ENCODE measurements around the gene MAP3K12. TPM values are rescaled to one million over a fixed set of nuclear protein-coding genes. Genes with fewer than 3 reads are reported as not detected.

The MAP3K12 gene
- total and polyA plus RNA-seq, 2 experiments from 2014 or later, result 6.6 to 17.9 TPM

GRCh38 chr12:53500142-53500775 lies 1.0 kb upstream of the MAP3K12 start:
- H3K4me3 Mint-ChIP-seq, result peak overlapping the region; percentile 79
- peak overlapping the region; percentile 83 for H3K27ac Mint-ChIP-seq
- peaks cover 20% of the 10 kb centered on the region for H3K36me3 Mint-ChIP-seq (ENCODE audit: low read depth)
- peaks cover 3% of the 10 kb centered on the region for H3K9me3 Mint-ChIP-seq
- Histone ChIP-seq H2AFZ (no peak overlapping the region), H3K79me2 (replicated peaks; ENCODE audit: insufficient read depth) (peaks cover 29% of the 10 kb centered on the region), H3K4me3 (peak overlapping the region; percentile 58), H3K9me2 (ENCODE audit: insufficient read depth) (no peaks in the 10 kb centered on the region), H3K36me3 (ENCODE audit: insufficient read depth) (no peaks in the 10 kb centered on the region; the same call in 1 of the 2 replicates), H3K27ac (ENCODE audit: low read depth) (peak overlapping the region; percentile 82), H3F3A (replicated peaks; ENCODE audit: low read depth) (peaks cover 7% of the 10 kb centered on the region), H3K4me1 (ENCODE audit: insufficient read depth) (peaks cover 29% of the 10 kb centered on the region), H4K20me1 (replicated peaks; ENCODE audit: insufficient read depth) (no peaks in the 10 kb centered on the region), H3K27me3 (ENCODE audit: insufficient read depth) (no peaks in the 10 kb centered on the region), H3K4me2 (peak overlapping the region; percentile 84)
- DNase-seq (ENCODE audit: low spot score) (peak; percentile 40), ATAC-seq (peak; percentile 68)
- H3K4me1 Mint-ChIP-seq, result peaks cover 47% of the 10 kb centered on the region
- no peak for TF ChIP-seq EZH2phosphoT487 (IDR thresholded peaks at IDR 0.05; ENCODE audit: unreplicated experiment)
- TF ChIP-seq POLR2AphosphoS5 (IDR thresholded peaks at IDR 0.05; ENCODE audit: low read depth), result peak; percentile 74
- H3K27me3 Mint-ChIP-seq (ENCODE audit: insufficient read depth, low read depth, poor library complexity), result peaks cover 15% of the 10 kb centered on the region

GRCh38 chr12:53498235-53498630 lies 1.0 kb downstream of the MAP3K12 start:
- H4K20me1 ChIP-seq (replicated peaks; ENCODE audit: insufficient read depth), result no peaks in the 10 kb centered on the region; the same call in 1 of the 2 replicates
- peaks cover 43% of the 10 kb centered on the region for H3K4me1 ChIP-seq (ENCODE audit: insufficient read depth)
- Mint-ChIP-seq H3K27me3 (ENCODE audit: insufficient read depth, low read depth, poor library complexity) (peaks cover 21% of the 10 kb centered on the region), H3K4me1 (peaks cover 58% of the 10 kb centered on the region), H3K9me3 (peaks cover 3% of the 10 kb centered on the region), H3K27ac (peak overlapping the region; percentile 97), H3K4me3 (peak overlapping the region; percentile 79), H3K36me3 (ENCODE audit: low read depth) (peaks cover 3% of the 10 kb centered on the region; the same call in 2 of the 3 replicates)
- ATAC-seq, result no peak
- no peak overlapping the region for H2AFZ ChIP-seq
- no peaks in the 10 kb centered on the region for H3K36me3 ChIP-seq (ENCODE audit: insufficient read depth)
- 0 out of 2 replicates have a peak overlapping the region, but pooled peaks have one; percentile 59 for H3K27ac ChIP-seq (ENCODE audit: low read depth)
- H3K79me2 ChIP-seq (replicated peaks; ENCODE audit: insufficient read depth), result peaks cover 29% of the 10 kb centered on the region
- no peaks in the 10 kb centered on the region for H3K9me2 ChIP-seq (ENCODE audit: insufficient read depth)
- peaks cover 10% of the 10 kb centered on the region for H3F3A ChIP-seq (replicated peaks; ENCODE audit: low read depth)
- H3K4me3 ChIP-seq, result peak overlapping the region; percentile 58
- no peak for DNase-seq (ENCODE audit: low spot score)
- no peaks in the 10 kb centered on the region for H3K27me3 ChIP-seq (ENCODE audit: insufficient read depth)
- H3K4me2 ChIP-seq, result peak overlapping the region; percentile 84
- TF ChIP-seq ZNF114 (CRISPR knock-in tag; IDR thresholded peaks at IDR 0.05), result no peak
- no peak for TF ChIP-seq CTCF (conservative IDR thresholded peaks at IDR 0.05; ENCODE audit: low read depth in 2 of 2)
- no peak for TF ChIP-seq ETS1 (IDR thresholded peaks at IDR 0.05)
- no peak for TF ChIP-seq ZNF331 (CRISPR knock-in tag; IDR thresholded peaks at IDR 0.05; ENCODE audit: low read depth)
- TF ChIP-seq CREB1 (CRISPR knock-in tag; IDR thresholded peaks at IDR 0.05; ENCODE audit: low read depth), result no peak
- TF ChIP-seq STAT1 (IDR thresholded peaks at IDR 0.05; ENCODE audit: unreplicated experiment), result no peak
- no peak for TF ChIP-seq ZNF462 (CRISPR knock-in tag; IDR thresholded peaks at IDR 0.05)
- no peak for TF ChIP-seq POLR2AphosphoS5 (IDR thresholded peaks at IDR 0.05; ENCODE audit: low read depth)

Data from GM23338 (cell line).